GM18511 (cell line): ENCODE data around the gene SLC29A3.
"Not testable (repeated sequence)": the region's sequence is repeated elsewhere in the genome, so short reads cannot be mapped to it uniquely, and the experiment has no call there.

Experiments
- ATAC-seq: cut with Tn5 transposase; IDR thresholded peaks from one replicate; pipeline ENCODE4 v1.9.1; 2021; ENCODE audit warnings: mild to moderate bottlenecking, moderate library complexity; ENCODE audit not compliant: unreplicated experiment

Gene SLC29A3

DNA sequence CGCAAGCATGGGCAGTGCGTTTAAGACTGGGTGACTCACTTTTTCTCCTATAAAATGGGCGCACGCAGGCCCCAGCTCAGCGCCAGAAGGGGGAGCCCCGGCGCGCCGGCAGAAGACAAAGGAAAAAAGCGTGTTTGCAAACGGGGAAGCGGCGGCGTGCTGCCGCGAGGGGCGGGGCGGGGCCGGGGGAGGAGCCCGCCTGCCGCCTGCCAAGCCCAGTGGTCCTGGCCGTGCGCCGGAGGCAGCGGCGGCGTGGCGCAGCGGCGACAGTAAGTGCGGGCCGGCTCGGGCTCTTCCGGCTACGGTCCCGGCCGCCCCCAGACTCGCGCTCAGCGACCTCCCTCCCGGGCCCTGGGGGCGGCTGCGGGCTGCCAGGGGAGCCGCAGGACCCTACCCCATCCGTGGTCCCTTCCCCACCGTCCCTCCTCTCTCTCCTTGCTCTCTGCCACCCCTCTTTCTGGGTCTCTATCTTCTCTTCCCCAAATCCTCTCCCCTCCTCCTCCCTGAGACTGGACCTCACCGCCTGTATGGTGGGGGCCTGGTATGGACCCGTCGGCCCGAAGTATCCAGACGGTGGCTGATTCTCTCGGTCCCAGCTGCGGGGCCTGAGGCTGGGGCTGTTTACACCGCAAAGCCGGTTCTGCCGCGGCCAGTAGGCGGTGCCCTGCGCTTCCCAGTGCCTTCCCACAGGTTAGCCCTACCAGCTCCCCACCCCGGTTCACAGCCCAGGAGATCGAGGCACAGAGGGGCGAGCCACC, at the start of gene SLC29A3:
SLC29A3 (plus strand) TSS at position 218 of the 758 bp plus-strand sequence; CDS start at position 269, 51 bp downstream.
- peak; percentile 83 for ATAC-seq

DNA sequence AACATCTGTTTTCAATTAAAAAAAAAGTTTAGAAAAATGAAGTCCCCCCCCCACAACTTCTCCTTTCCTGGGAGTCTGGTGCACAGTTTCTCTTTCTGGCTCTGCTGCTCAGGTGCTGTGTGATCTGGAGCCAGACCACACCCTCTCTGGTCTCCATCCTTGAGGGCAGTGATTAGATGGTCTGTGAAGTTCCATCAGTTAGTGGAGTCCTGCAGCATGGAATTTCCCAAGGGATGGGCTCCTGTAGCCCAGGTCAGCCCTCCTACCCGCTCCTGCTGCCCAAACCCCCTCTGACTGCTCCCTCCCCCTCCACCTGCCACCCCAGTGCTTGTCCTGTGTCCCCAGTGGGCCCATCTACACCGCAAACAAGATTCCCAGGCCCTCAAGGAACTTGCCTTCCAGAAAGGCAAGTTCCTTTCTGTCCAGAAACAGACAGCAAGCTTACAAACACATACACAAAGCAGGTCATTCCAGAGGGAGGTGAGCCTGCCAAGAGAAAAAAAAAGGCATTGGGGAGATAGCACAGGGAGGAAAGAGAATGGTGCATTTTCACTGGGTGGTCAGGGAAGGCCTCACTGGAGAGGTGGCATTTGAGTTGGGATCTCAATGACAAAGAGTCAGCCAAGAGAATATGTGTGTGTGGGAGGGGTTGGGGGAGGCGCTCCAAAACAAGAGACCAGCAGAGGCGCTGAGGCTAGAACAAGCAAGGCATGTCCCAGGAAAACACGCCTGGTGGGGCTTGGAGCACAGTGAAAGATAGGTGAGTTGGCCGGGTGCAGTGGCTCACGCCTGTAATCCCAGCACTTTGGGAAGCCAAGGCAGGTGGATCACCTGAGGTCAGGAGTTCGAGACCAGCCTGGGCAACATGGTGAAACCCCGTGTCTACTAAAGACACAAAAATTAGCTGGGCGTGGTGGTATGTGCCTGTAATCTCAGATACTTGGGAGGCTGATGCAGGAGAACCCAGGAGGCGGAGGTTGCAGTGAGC, 49.5 kb upstream of the SLC29A3 start:
- ATAC-seq, result no peak

DNA sequence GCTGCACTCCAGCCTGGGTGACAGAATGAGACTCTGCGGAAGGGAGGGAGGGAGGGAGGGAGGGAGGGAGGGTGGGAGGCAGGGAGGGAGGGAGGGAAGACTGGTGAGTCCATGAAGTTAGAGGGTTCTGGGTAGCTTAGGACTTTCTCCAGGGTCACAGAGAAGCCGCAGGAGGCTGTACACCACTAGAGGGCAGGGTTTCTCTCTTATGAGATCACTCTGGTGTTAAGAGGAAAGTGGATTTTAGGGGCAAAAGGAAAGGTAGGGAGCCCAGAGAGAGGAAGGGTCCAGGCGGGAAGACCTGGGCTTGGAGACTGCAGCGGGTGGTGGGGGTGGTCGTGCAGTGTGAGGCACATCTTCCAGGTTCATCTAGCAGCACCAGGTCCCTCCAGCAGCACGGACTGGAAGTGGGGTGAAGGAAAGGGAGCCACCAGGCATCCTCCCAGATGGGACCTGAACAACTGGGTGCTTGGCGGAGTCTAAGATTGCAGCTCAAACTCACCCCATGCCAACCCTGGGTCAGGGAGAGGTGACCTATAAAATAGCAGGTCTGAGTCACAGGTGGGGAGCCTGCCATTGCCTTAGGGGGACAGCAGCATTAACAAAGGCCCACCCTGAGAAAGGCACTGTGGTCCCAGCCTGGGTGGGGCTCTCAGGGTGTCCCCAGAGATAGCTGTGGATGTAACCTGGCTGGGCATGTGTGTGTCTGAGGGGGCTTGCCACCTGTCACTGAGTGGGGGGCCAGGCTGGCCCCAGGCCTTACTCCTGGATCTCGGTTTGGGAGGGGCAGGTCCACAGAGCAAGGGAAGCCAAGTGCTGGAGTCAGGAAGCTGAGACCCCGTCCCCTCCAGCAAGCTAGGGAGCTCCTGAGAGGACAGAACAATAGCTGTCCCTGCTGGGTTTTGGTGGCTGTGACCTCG, 48.5 kb upstream of the SLC29A3 start:
- ATAC-seq, result no peak

DNA sequence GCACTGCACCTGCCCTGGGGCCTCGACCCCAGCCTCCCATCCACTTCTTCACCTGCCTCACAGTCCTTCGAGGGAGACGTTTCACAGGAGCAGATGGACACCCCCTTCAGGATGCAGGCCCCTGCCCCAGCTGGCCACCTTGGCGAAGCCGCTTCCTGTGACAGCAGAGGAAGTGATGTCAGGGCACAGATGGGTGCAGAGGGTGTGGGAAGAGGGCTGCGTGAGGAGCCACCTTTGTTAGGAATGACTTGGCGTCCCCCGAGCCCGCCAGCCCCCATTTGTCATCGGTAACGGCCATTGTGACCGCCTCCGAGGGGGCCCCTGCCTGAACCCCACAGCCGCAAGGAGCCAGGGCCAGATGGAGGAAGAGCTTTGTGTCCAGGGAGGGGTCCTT, 47.4 kb upstream of the SLC29A3 start:
- no peak for ATAC-seq

DNA sequence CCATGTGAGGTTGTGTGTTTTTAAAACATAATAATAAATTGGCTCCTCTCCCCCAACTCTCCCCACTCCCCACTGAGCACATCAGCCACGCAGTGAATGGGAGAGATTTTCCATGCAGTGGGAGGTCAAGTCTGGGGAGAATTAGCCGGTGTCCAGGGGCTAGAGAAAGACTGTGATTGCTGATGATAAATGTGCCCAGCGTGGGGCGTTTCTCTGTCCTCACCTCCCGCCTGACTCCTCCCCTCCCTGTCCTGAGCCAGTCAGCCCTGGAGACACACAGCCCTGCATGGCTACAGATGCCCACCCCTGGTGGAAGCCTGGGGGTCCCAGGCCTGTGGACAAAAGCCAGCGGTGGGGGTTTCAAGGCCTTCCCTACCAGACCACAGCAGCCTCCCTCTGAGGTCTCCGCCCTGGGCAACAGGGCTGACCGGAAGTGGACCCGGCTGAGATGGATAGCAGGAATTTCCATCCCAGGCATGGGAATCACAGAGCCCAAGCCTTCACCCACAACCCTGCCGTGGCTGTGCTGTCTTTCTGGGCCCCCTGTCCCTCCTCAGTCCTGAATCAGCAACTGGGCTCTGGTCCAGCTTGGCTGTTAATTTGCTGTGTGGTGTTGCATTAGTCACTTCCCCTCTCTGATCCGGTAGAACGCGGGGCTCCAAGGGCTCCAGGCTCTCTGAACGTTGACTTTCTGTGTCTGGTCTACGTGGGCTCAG, 46.8 kb upstream of the SLC29A3 start:
- no peak for ATAC-seq

DNA sequence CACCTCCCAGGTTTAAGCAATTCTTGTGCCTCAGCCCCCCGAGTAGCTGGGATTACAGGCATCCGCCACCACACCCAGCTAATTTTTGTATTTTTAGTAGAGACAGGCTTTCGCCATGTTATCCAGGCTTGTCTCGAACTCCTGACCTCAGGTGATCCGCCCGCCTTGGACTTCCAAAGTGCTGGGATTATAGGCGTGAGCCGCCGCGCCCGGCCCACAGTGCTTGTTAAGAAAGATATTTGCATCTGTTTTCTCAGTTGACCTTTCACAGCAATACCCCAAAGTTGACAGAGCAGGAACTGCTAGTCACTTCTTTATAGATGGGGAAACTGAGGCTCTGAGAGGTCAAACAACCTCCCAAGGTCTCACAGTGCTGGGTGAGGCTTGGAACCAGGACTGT, 46.1 kb upstream of the SLC29A3 start:
- ATAC-seq, result not testable (repeated sequence)

DNA sequence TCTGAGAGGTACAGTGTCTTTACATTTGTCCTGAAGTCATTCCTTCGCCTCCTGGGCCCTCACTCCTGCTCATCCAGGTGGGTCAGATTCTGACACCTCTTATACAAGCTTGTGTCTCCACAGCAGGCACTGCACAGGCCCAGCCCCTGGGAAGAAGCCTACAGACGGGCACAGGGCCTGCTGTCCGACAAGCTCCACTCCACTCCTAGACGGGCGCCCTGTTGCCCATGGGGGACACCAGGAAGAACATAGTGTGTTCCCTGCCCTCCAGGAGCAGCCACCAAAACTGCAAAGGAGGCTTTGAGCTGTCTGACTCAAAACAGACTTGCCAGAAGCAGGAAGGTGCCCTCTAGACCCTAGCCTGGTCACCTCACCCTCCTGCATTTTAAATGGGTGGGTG, 45.6 kb upstream of the SLC29A3 start:
- ATAC-seq, result no peak

DNA sequence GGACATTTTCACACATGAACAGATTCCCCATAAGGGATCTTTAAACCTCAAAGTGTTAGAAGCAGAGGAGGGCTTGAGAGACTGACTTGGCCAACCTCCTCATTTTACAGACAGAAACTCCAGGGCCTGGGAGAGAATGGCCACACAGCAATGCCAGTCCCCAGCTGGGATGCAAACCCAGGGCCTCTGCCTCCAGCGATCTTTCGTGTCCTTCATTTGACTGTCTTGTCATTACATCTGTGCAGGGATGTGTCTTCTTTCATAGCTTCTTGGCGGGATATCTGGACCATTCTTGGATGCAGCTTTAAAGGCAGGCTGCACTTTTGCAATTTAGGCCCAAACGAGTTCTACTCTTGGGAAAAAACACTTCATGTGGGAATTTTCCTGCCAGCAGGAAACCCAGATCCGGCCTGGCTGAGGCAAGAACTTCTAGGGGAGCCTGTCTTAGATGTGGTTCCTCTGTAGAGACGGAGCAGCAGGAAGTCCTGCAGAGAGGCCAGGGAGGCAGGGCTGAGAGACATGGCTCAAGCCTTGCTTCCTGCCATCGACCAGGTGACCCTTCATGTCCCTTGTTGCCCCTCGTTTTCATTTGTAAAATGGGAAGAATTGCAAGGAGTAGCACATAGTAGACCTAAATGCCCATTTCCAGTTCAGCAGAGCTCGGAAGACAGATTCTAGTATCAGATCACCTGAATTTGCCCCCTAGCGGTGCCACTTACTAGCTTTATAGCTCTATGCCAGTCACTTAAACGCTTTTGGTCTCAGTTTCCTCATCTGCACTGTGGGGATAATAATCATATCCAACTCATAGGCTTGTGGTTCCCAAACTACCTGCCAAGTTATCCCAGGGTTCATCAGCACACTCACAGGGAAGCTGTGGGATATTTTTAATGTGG, 43.9 kb upstream of the SLC29A3 start:
- no peak for ATAC-seq

DNA sequence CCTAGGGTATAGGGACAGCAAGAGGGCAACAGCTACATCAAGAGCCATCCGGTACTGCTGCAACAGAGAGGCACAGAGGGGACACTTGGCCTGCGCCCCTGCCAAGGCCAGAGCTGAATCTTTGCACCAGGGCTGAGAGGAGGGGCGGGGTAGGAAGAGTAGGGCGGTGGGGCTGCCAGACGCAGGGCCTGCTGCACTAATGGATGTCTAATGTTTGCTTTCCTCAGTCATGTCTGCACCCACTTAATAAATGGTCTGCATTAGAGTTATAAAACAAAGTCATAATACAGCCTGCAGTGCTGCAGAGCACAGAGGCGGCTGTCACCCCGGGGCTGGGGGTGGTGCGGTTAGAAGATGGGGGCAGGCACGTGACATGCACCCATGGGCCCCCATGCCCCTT, 42.2 kb upstream of the SLC29A3 start:
- no peak for ATAC-seq

DNA sequence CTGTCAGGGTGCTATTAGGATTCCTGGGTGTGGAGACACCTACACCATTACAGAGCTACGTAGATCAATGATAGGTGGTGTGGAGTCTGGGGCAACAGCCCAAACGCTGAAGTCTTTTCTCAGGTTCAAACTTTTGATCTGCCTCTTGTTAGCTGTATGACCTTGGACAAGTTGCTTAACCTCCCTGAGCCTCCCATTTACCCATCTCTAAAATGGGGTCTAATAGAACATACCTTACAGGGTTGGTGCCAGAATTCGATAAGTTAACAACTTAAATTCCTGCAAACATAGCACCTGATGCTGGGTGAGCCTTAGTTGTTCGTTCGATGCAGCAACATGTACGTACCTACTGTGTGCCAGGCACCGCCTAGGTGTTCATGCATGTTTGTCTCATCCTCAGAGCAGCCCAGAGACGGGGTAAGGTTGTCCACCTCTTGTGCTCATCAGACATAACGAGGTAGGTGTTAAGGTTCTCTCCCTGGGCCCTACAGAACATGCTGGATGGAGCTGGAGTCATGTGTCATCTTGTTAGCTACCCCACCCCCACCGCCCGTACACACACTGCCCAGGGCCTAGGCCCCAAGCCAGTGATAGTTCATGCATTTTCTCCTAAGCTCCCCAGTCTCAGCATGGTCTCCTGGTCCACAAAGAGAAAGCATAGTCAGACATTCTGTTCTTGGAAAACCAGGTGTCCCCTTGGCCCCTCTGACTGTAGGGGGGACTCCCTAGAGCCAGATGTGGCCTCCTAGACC, 41.0 kb upstream of the SLC29A3 start:
- ATAC-seq, result no peak

DNA sequence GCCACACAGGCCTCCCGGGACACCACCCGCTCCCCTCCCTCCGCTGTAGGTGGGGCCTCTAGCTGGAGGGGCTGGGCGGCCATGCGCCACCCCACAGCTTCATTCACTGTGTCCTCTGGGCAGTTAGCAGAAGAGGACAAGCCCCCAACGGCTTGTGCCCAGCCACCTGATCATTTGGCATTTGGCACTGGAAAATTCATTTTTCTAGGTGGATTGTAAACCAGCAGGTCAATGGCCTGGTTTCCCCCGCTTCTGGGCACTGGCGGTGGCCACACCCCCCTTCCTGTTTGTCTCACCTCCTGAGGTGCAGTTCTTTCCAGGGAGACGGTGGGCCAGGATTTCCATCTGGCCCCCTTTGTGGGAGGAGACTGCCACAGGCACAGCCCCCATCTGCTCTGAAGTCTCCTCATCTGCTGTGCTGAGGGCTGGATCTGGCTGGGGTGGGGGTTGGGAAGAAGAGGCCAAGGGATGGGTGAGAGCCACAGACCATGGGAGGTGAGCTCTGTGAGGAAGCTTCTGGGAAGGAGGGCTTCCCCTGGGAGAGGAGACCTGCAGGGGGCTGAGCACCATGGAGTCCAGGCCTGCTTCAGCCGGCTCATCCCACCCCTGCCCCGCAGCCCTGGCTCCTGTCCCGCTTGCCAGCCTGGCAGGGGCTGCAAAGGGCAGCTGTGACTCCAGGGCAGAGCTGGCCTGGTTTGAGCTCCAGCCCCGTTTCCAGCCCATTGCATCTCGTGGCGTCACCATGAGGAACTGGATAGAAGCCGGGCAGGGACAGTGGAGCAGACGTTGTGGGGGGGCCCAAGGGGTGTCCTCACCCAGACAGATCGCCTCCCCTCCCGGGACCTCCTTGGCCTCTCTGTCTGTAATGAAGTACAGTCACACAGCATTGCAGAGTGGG, 40.1 kb upstream of the SLC29A3 start:
- no peak for ATAC-seq

DNA sequence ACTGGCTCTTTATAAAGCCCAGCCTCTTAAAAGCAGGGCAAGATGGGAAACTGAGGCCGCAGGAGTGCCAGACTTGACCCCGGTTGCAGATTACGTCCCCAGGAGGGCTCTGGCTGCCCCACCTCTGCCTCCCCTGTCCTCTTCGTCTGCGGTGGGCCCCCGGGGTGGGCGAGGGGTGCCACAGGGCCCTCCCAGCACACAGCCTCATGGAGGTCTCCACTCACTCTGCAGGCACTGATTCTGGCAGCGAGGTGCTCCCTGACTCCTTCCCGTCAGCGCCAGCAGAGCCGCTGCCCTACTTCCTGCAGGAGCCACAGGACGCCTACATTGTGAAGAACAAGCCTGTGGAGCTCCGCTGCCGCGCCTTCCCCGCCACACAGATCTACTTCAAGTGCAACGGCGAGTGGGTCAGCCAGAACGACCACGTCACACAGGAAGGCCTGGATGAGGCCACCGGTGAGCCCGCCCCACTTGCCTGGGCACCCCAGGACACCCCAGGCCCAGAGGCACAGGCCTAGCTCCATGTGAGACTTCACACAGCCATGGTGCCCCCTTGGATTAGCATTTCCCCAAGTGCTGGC, 39.4 kb upstream of the SLC29A3 start:
- ATAC-seq, result no peak

DNA sequence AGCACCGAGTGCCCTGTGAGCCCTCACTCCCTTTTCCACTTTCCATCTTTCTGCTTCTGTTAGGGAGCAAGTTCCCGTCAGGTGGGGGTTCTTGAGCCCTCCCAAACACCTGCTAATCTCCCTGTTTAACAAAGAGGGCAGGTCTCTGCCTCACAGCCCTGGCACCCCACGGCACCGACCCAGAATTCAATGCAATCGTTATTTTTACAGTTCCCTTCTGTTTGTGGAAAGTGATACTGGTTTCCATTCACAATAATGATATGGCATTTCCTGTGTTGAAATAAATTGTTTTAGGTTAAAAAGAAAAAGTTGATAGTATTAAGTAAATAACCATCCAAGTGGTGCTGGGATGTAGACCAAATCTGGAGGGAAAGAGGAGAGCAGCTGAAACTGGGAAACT, 38.8 kb upstream of the SLC29A3 start:
- ATAC-seq, result no peak

DNA sequence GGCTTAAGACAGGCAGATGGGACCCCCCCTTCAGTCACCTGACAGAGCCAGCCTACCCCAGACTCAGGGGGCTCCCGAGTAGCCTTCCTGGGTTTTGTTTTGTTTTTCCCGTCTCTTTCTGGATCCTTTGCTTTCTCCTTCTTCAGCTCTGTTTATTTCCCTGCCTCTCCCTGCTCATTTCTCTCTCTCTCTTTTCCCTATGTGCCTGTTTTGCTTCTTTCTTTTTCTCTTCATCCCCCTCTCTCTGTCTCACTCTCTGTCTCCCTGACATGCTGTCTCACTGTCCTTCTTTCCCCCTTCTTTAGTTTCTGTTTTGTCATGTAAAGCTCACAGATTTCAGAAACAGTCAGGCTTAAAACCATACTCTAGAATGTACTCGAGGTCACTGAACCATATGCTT, 38.2 kb upstream of the SLC29A3 start:
- ATAC-seq, result no peak

DNA sequence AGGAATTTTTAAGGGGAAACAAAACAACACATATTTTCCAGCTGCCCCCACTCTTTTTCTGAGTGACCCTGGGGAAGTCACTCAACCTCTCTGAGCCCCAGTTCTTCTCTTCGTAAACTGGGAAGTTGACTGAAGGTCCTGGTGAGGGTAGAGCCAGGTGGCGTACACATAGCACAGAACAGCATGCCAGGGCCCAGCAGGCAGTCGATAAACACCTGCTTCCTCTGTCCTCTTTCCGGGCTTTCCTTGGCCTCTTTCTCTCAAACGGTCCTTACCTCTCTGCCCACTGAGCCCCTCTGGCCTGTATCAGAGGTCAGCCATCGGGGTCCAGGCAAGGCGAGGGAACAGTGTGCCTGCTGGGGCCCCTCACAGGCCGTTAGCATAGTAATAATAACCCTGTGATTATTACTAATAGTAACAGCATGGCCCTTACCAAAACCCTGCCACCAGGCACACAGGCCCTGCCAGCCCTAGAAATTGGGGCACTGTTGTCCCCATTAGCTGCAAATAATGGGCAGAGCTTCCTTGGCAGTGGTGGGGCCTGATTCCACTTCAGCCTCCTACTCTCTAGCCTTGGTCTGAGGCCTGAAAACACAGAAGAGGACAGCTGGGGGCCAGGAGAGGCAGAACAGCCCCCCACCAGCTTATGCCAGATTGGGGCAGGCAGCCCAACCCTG, 37.3 kb upstream of the SLC29A3 start:
- ATAC-seq, result no peak

DNA sequence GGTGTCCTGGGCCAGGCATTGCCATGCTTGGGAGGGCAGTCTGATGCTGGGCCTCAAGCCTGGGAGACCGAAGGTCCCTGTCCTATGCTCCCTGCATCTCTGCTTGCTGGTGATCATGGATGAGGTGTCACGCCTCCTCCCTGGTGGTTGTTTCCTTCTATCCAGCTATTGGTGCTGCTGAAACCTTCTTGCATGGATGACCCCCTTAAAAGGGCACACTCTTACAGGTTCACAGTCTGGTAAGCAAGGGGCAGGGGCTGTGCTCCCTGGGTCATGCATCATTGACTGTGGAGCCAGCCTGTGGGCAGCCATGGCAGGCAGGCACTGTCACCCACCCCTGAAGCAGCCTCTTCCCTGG, 36.8 kb upstream of the SLC29A3 start:
- no peak for ATAC-seq

DNA sequence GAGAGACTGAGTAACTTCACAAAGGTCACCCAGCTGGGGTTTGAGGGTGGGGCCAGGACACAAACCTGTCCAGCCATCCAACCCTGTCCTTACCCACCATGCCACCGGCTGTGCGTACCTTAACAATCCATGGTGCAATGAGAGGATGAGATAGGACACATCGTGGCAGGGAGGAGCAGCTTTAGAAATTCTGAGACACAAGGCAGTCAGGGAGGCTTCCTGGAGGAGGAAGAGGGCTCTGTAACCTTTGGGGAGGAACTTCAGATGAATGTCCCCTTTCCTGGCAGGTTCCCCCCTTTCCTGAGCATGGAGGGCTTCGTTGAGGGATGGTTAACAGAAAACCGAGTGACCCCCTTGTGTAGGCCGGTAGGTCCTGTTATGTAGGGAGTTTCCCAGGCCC, 35.6 kb upstream of the SLC29A3 start:
- ATAC-seq, result no peak
